NCI-H1417 treated with DMSO at 0.1 percent for 48 hours (cell line): ENCODE measurements around the gene BABAM2.

Source experiments
- DNase-seq: peaks from one replicate; lab custom pipeline; 2025; lab: John Stamatoyannopoulos, UW

BABAM2 gene

GRCh38 chr2:28030600-28030999 is 140.1 kb downstream of the BABAM2 start:
- DNase-seq: no peak

- DNase-seq: no peak
These were observed 142.3 kb downstream of the BABAM2 start for GRCh38 chr2:28032816-28033215.

GRCh38 chr2:28034696-28035095 is 144.2 kb downstream of the BABAM2 start:
- DNase-seq: no peak

DNA sequence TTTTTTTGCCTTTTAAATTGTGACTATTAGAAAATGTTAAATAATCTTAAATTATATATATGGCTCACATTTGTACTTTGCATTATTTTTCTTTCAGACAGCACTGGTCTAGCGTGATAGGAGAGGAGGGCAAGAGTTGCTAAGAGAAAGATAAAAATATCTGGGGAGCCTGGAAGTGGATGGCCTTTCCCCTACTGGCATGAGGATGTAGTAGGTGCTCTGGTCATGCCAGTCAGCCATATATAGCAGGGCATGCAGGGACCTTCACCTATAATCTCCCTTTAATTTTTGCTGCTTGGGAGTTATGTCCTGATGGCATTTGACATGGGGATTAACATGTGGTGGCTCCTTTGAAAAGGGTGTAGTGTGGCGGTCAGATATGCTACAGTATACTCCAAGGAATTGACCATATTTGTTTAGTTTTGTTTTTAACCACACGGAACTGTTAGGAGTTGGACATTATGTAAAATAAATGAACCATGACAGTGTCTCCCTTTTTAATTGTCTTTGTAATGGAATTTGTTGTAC is 144.7 kb downstream of the BABAM2 start:
- no peak for DNase-seq

GRCh38 chr2:28035816-28036215 is 145.3 kb downstream of the BABAM2 start:
- no peak for DNase-seq

- no peak for DNase-seq
These were observed 145.8 kb downstream of the BABAM2 start for GRCh38 chr2:28036307-28036706.

DNA sequence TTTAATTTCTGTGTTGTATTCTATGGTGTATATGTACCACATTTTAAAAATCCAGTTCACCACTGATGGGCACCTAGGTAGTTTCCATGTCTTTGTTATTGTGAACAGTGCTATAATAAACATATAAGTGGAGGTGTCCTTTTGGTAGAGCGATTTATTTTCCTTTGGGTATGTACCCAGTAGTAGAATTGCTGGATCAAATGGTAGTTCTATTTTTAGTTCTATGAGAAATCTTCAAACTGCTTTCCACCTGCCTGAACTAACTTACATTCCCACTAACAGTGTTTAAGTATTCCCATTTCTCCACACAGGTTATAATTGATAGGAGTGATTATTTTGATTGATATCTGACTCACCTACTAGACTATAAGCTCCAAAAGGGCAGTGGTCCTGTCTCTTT is 148.2 kb downstream of the BABAM2 start:
- DNase-seq: no peak

GRCh38 chr2:28045676-28046351 is 155.3 kb downstream of the BABAM2 start:
- no peak for DNase-seq

DNA sequence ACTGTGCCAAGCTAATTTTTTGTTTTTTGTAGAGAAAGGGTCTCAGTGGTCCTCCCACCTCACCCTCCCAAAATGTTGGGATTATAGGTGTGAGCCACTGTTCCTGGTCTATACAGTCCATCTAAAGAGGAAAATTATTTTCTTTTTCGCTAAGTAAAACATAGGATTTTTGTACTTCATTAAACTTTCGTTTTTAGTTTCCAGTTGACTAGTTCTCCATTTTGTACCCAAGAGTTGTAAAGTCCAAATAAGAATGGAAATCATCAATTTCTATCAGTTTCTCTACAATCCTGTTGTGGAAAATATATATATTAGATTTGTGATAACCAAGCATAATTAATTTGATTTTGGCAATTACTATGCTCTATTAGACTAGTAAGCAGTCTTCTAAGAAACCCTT is 156.4 kb downstream of the BABAM2 start:
- DNase-seq: no peak

DNA sequence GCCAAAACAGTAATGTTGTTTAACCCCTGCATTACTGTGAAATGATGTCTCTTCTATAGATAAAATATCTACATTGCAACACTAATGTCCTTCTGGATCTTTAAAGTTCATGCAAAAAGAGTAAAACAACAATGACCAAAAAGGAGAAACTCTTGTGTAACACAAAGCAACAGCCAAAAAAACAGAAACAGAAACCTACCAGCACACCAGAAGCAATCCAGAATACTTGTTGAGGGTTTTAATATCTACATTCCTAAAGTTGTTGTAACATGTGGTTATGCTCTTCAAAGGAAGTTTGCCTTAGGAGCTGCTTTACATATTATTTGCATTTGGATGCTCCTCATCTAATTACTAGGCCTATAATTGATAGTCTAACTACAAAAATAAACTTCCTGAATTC is 157.2 kb downstream of the BABAM2 start:
- no peak for DNase-seq

GRCh38 chr2:28048341-28048740 is 157.8 kb downstream of the BABAM2 start:
- DNase-seq: no peak

DNA sequence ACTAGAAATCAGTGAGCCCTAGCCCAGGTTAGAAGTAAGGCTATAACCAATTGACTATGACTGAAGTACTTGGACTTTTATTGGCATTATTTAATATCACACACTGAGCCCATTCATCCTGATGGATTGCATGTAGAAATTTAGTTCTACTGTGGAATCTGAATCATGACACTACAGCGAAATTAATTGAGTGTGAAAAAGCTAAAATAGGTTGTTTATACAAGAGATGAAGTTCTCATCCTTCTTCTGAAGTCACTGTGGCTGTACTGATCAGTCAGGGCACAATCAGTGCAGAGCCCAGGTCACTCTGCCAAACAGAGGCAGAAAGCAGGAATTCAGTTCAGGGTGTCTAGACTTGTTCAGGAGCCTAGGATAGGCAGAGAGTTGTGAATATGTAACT is 158.9 kb downstream of the BABAM2 start:
- no peak for DNase-seq

GRCh38 chr2:28049899-28050298 is 159.4 kb downstream of the BABAM2 start:
- DNase-seq: no peak

- DNase-seq: no peak
These were observed 162.2 kb downstream of the BABAM2 start for GRCh38 chr2:28052691-28053090.

DNA sequence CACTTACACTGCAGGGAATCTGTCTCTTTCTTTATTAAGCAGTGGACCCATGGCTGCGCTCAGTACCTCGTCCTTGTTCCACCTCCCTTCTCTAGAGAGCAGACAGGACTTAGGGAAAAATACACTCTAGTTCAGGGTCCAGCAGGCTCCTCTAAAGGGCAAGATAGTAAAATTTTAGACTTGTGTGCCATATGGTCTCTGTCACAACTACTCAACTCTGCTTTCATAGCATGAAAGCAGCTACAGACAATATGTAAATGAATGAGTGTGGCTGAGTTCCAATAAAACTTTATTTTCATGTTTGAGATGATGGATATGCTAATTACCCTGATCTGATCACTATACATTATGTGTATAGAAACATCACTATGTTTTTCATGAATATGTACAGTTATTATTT is 163.1 kb downstream of the BABAM2 start:
- no peak for DNase-seq

GRCh38 chr2:28054916-28055315 is 164.4 kb downstream of the BABAM2 start:
- no peak for DNase-seq

DNA sequence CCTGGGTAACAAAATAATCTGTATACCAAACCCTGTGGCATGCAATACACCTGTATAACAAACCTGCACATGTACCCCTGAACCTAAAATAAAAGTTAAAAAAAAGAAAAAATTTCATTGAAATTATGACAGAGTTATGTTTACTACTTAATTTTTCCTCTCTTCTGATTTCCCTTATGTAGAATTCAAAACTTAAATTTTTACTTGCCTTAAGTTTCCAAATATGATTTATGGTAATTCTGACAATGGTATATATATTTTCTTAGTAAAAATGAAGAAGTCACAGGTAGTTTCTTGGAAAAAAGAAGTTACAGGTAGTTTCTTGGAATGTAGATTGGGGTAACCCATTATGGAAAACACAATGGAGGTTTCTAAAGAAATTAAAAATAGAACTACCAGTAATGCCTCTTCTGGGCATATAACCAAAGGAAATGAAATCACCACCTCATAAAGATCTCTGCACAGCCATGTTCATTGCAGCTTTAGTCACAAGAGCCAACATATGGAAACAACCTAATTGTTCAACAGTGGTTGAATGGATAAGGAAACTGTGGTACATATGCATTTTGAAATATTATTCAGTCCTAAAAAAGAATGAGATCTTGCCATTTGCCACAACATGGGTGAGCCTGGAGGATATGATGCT is 164.9 kb downstream of the BABAM2 start:
- no peak for DNase-seq

DNA sequence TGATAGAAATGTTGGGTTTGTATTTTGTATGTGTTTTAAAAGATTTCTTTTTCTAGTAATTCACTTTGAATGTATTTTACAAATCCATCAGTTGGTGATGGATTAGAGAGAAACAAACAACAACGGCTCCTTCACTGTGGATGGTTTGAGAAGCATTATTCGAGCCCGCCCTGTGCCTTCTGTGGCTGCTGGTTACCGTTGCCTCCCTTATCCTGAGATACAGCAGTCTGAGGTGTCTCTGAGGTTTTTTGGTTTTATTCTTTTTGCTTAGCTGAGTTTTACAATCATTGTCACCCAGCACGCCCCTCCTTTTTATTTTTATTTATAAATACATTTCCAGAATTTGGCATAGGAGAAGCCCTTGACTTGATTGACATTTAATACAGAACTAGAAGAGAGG is 168.3 kb downstream of the BABAM2 start:
- no peak for DNase-seq

- no peak for DNase-seq
These were observed 172.3 kb downstream of the BABAM2 start for GRCh38 chr2:28062867-28063266.

DNA sequence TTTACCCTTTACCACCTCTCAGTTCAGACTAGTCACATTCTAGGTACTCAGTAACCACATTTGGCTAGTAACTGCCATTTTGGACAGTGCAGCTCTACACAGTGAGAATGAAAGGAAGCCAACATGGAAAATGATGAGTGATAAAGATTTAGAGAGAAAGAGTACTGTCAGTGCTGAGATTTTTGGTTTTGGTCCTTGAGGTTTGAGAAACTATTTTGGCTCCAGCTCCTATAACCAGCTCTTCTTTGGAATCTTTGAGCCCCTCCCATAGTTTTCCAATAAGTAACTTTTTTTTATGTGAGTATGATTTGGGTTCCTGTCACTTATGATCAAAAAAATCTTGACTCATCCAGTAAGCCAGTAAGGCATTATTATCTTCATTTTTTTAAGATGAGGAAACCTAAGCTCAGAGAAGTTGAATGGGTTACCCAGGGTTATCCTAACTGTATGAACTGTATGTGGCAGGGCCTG is 173.0 kb downstream of the BABAM2 start:
- DNase-seq: no peak

- no peak for DNase-seq
These were observed 177.1 kb downstream of the BABAM2 start for GRCh38 chr2:28067602-28068001.

GRCh38 chr2:28068088-28068487 is 177.6 kb downstream of the BABAM2 start:
- peak; percentile 49 for DNase-seq

- no peak for DNase-seq
These were observed 178.0 kb downstream of the BABAM2 start for GRCh38 chr2:28068527-28068926.

GRCh38 chr2:28071221-28071620 is 180.7 kb downstream of the BABAM2 start:
- DNase-seq: no peak
